ENCODE measurements around the gene CAMSAP2.

DNA sequence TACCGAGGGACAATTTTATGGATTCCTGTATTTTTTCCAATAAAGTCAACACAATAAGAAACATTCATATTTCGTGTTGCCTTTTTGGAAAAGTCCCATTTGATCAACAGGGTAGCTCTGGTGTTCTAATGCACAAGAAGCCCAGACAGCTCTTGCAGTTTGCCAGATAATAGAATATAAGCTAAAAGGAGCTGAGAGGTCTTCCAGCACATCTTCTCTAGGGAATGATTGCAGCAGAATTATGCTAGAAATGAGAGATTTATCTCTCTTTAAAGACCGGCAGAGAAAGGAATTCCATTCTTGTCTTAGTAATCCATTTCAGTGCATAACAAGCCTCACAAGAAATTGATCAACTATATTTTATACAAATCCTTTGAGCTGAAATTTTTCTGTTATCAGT lies 44.0 kb upstream of the CAMSAP2 start:
- TF ChIP-seq CHD1 (IDR thresholded peaks at IDR 0.05; ENCODE audit: low read depth, low read length) (no peak), POLR2A (IDR thresholded peaks at IDR 0.05; ENCODE audit: low read depth, low read length) (no peak), TAF1 (IDR thresholded peaks at IDR 0.05; ENCODE audit: borderline replicate concordance, low read depth, low read length) (no peak), RAD21 (IDR thresholded peaks at IDR 0.05; ENCODE audit: insufficient read depth, low read depth, low read length) (no peak), CHD4 (IDR thresholded peaks at IDR 0.05) (no peak), NBN (IDR thresholded peaks at IDR 0.05) (no peak), EZH2 (IDR thresholded peaks at IDR 0.05; ENCODE audit: borderline replicate concordance, control insufficient read depth, low read depth, low read length) (no peak)
- TF ChIP-seq, protein P1, sequence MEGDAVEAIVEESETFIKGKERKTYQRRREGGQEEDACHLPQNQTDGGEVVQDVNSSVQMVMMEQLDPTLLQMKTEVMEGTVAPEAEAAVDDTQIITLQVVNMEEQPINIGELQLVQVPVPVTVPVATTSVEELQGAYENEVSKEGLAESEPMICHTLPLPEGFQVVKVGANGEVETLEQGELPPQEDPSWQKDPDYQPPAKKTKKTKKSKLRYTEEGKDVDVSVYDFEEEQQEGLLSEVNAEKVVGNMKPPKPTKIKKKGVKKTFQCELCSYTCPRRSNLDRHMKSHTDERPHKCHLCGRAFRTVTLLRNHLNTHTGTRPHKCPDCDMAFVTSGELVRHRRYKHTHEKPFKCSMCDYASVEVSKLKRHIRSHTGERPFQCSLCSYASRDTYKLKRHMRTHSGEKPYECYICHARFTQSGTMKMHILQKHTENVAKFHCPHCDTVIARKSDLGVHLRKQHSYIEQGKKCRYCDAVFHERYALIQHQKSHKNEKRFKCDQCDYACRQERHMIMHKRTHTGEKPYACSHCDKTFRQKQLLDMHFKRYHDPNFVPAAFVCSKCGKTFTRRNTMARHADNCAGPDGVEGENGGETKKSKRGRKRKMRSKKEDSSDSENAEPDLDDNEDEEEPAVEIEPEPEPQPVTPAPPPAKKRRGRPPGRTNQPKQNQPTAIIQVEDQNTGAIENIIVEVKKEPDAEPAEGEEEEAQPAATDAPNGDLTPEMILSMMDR (IDR thresholded peaks at IDR 0.05 in 2 of 3, conservative IDR thresholded peaks at IDR 0.05 in 1 of 3; ENCODE audit: control insufficient read depth in 2 of 3, extremely low read depth in 1 of 3, insufficient read depth in 1 of 3, low read depth in 3 of 3, low read length in 3 of 3): no peak

All from GM12878 (cell line).